AG09319 (cell line): ENCODE results near the gene OVOL2.

Experiments used
- DNase-seq: peaks from one replicate; pipeline ENCODE4 v3.0.0-alpha.2; 2010; ENCODE audit warnings: low read depth; ENCODE audit errors: extremely low read depth
- CTCF ChIP-seq: IDR thresholded peaks from 2 replicates; pipeline ENCODE4 v1.5.1; 2011; ENCODE audit warnings: low read depth, mild to moderate bottlenecking, inconsistent platforms, low read length, moderate library complexity

The OVOL2 gene

GRCh38 chr20:18056174-18057100, 1.3 kb downstream of the OVOL2 start:
- no peak for TF ChIP-seq CTCF
- DNase-seq, result no peak

GRCh38 chr20:18055261-18055660, 2.5 kb downstream of the OVOL2 start:
- no peak for DNase-seq
- TF ChIP-seq CTCF, result no peak

- no peak for TF ChIP-seq CTCF
- no peak for DNase-seq
Measured at GRCh38 chr20:18052856-18053255, 4.9 kb downstream of the OVOL2 start.

- no peak for TF ChIP-seq CTCF
Measured at GRCh38 chr20:18050628-18051027, 7.1 kb downstream of the OVOL2 start.

GRCh38 chr20:18048176-18048575, 9.5 kb downstream of the OVOL2 start:
- no peak for TF ChIP-seq CTCF
- no peak for DNase-seq

More at GRCh38 chr20:18050628-18051027, 7.1 kb downstream of the OVOL2 start:
- DNase-seq, result no peak

- no peak for DNase-seq
- no peak for TF ChIP-seq CTCF
Measured at GRCh38 chr20:18046535-18046934, 11.2 kb downstream of the OVOL2 start.

- no peak for DNase-seq
- TF ChIP-seq CTCF, result no peak
Measured at GRCh38 chr20:18042229-18042628, 15.5 kb downstream of the OVOL2 start.
